HCT116 (cell line): ENCODE measurements around the gene CAMK1D. TPM values are rescaled to one million over a fixed set of nuclear protein-coding genes. Genes with fewer than 3 reads are reported as not detected.

Experiments used
- ATAC-seq: fragments of 200-7000 bp; cut with Tn5 transposase; 2 replicates; pipeline ENCODE4 v1.9.1; 2020; ENCODE audit warnings: mild to moderate bottlenecking, moderate library complexity
- BruUV-seq: library from RNA; stranded (reverse); fragments of 400-500 nt; replicated peaks from 2 replicates; lab custom pipeline; 2021; lab: Mats Ljungman, UMichigan
- CTCF ChIA-PET: fragments of 300-600 bp; sonication (Branson Sonifier 250); formaldehyde crosslinking; loops from one replicate; lab custom pipeline; 2021; ENCODE audit warnings: antibody characterized with exemption; lab: Charles Lee
- POLR2A ChIA-PET: fragments of 300-600, 350-600 bp; sonication (Branson Sonifier 250); formaldehyde crosslinking; loops from one replicate; lab custom pipeline; 2021; ENCODE audit warnings: antibody characterized with exemption; lab: Charles Lee
- RAD21 ChIA-PET, 2 experiments: fragments of 300-600 bp; sonication (Branson Sonifier 250); formaldehyde crosslinking; loops; one replicate each; lab custom pipeline; 2023; ENCODE audit warnings: low total read pairs in 2 of 2; ENCODE audit not compliant: uncharacterized antibody in 2 of 2, unreplicated experiment in 2 of 2, low non-redundant PET in 1 of 2; lab: Charles Lee
- DNase-seq: peaks from one replicate; pipeline ENCODE4 v3.0.0-alpha.2; 2010; ENCODE audit warnings: low read depth, low spot score
- H2AFZ ChIP-seq: fragments of 200-600 bp; shearing (Covaris generic), sonication (generic); 2 replicates; pipeline ENCODE4 v1.6.1; 2017; ENCODE audit warnings: low read depth, mixed run types, mixed read lengths, antibody characterized with exemption, low read length; ENCODE audit not compliant: poor library complexity, severe bottlenecking
- H3K27ac ChIP-seq: 2 replicates; pipeline ENCODE4 v1.5.1; 2012; ENCODE audit warnings: low read depth, low read length
- H3K27me3 ChIP-seq: fragments of 200-600 bp; sonication (generic); 2 replicates; pipeline ENCODE4 v1.6.1; 2016; ENCODE audit warnings: mixed run types, low read length, mixed read lengths; ENCODE audit not compliant: insufficient read depth
- H3K36me3 ChIP-seq, 2 experiments: fragments of 200-500 bp in 1 of 2; fragments of 200-600 bp in 1 of 2; sonication (Bioruptor generic) in 1 of 2; sonication (generic) in 1 of 2; 2 replicates each; pipeline versions ENCODE4 v1.5.1 to v1.6.1; 2014 to 2016; ENCODE audit warnings: low read length in 2 of 2, inconsistent platforms in 1 of 2, mixed read lengths in 1 of 2, mixed run types in 1 of 2; ENCODE audit not compliant: insufficient read depth in 2 of 2, control insufficient read depth in 1 of 2
- H3K4me1 ChIP-seq, 2 experiments: fragments of 200-600 bp in 1 of 2; sonication (generic) in 1 of 2; 2 replicates each; pipeline versions ENCODE4 v1.5.1 to v1.6.1; 2012 to 2017; ENCODE audit warnings: low read length in 2 of 2, inconsistent platforms in 1 of 2, mild to moderate bottlenecking in 1 of 2, mixed read lengths in 1 of 2, mixed run types in 1 of 2, moderate library complexity in 1 of 2; ENCODE audit not compliant: insufficient read depth in 2 of 2, control insufficient read depth in 1 of 2
- H3K4me2 ChIP-seq: fragments of 200-600 bp; sonication (generic); 2 replicates; pipeline ENCODE4 v1.6.1; 2017; ENCODE audit warnings: mixed run types, low read length, mixed read lengths
- H3K4me3 ChIP-seq, 2 experiments: fragments of 200-600 bp in 1 of 2; sonication (generic) in 1 of 2; replicated peaks in 1 of 2; 2 replicates each; pipeline ENCODE4 v1.5.1; 2011 to 2016; ENCODE audit warnings: low read length in 2 of 2, control low read depth in 1 of 2, low read depth in 1 of 2, mild to moderate bottlenecking in 1 of 2, mixed read lengths in 1 of 2, mixed run types in 1 of 2
- H3K79me2 ChIP-seq: fragments of 200-600 bp; sonication (generic); 2 replicates; pipeline ENCODE4 v1.6.1; 2017; ENCODE audit warnings: mild to moderate bottlenecking, mixed run types, low read length, moderate library complexity, mixed read lengths; ENCODE audit not compliant: insufficient read depth
- H3K9ac ChIP-seq: fragments of 200-600 bp; sonication (generic); 2 replicates; pipeline ENCODE4 v1.6.1; 2016; ENCODE audit warnings: low read length, mixed read lengths
- H3K9me2 ChIP-seq: fragments of 200-600 bp; sonication (generic), shearing (Covaris generic); 2 replicates; pipeline ENCODE4 v1.6.1; 2017; ENCODE audit warnings: mixed run types, mild to moderate bottlenecking, moderate library complexity; ENCODE audit not compliant: insufficient read depth
- H3K9me3 ChIP-seq, 2 experiments: fragments of 200-500 bp in 1 of 2; fragments of 200-600 bp in 1 of 2; sonication (Bioruptor generic) in 1 of 2; sonication (generic) in 1 of 2; 2 replicates each; pipeline ENCODE4 v1.6.1; 2014 to 2017; ENCODE audit warnings: low read length in 2 of 2, mixed read lengths in 2 of 2, inconsistent platforms in 1 of 2, low read depth in 1 of 2, mild to moderate bottlenecking in 1 of 2, mixed run types in 1 of 2, moderate library complexity in 1 of 2; ENCODE audit not compliant: control insufficient read depth in 1 of 2, insufficient read depth in 1 of 2
- H4K20me1 ChIP-seq: fragments of 200-600 bp; sonication (generic), shearing (Covaris generic); 2 replicates; pipeline ENCODE4 v1.6.1; 2017; ENCODE audit warnings: mixed run types, mild to moderate bottlenecking, moderate library complexity; ENCODE audit not compliant: insufficient read depth
- CBX3 ChIP-seq: IDR thresholded peaks from 2 replicates; pipeline ENCODE4 v1.6.1; 2012; ENCODE audit warnings: low read depth
- CEBPB ChIP-seq: IDR thresholded peaks from 2 replicates; pipeline ENCODE4 v1.6.1; 2012; ENCODE audit warnings: low read depth
- EGR1 ChIP-seq: IDR thresholded peaks from 2 replicates; pipeline ENCODE4 v1.6.1; 2012; ENCODE audit warnings: low read depth
- EZH2phosphoT487 ChIP-seq: fragments of 200-600 bp; IDR thresholded peaks from 2 replicates; pipeline ENCODE4 v1.6.1; 2018; ENCODE audit warnings: antibody characterized with exemption, borderline replicate concordance
- FOSL1 ChIP-seq: IDR thresholded peaks from 2 replicates; pipeline ENCODE4 v1.6.1; 2012; ENCODE audit warnings: low read depth
- JUND ChIP-seq: IDR thresholded peaks from 2 replicates; pipeline ENCODE4 v1.6.1; 2012
- POLR2A ChIP-seq: IDR thresholded peaks from 2 replicates; pipeline ENCODE4 v1.7.0; 2011; ENCODE audit warnings: borderline replicate concordance; ENCODE audit not compliant: insufficient read depth, insufficient read length; ENCODE audit errors: extremely low read depth
- POLR2AphosphoS5 ChIP-seq: IDR thresholded peaks from 2 replicates; pipeline ENCODE4 v1.6.1; 2011; ENCODE audit warnings: mild to moderate bottlenecking, low read depth, low read length, moderate library complexity
- RAD21 ChIP-seq: IDR thresholded peaks from 2 replicates; pipeline ENCODE4 v1.6.1; 2012; ENCODE audit warnings: low read depth, mild to moderate bottlenecking
- SIN3A ChIP-seq: IDR thresholded peaks from 2 replicates; pipeline ENCODE4 v1.6.1; 2012; ENCODE audit warnings: low read depth
- SP1 ChIP-seq: IDR thresholded peaks from 2 replicates; pipeline ENCODE4 v1.6.1; 2012; ENCODE audit warnings: low read depth
- SRF ChIP-seq: IDR thresholded peaks from 2 replicates; pipeline ENCODE4 v1.6.1; 2012; ENCODE audit warnings: low read depth
- TCF7L2 ChIP-seq: IDR thresholded peaks from 2 replicates; pipeline ENCODE4 v1.7.0; 2011; ENCODE audit warnings: borderline replicate concordance, inconsistent platforms; ENCODE audit not compliant: insufficient read depth, insufficient read length; ENCODE audit errors: extremely low read depth
- YY1 ChIP-seq: IDR thresholded peaks from 2 replicates; pipeline ENCODE4 v1.6.1; 2011; ENCODE audit warnings: low read length, low read depth, moderate library complexity, mild to moderate bottlenecking; ENCODE audit not compliant: insufficient replicate concordance; ENCODE audit errors: extremely low read depth
- intact Hi-C: fragments of 100-400 bp; cut with micrococcal nuclease; formaldehyde crosslinking; loops from 2 replicates; pipeline ENCODE4 v1.10.0; 2022
- total RNA-seq: library from RNA; stranded (reverse); gene quantifications from one replicate; pipeline ENCODE4 v1.2.1, GENCODE V29; 2021; ENCODE audit not compliant: unreplicated experiment
- TF ChIP-seq, protein P1 (sequence below): IDR thresholded peaks from 2 replicates; pipeline ENCODE4 v1.6.1; 2012
- TF ChIP-seq, protein P2 (sequence below): IDR thresholded peaks from 2 replicates; pipeline ENCODE4 v1.6.1; 2012; ENCODE audit warnings: low read depth
- TF ChIP-seq, protein P3 (sequence below), 3 experiments: fragments of 200-600 bp in 1 of 3; sonication (generic) in 1 of 3; IDR thresholded peaks in 2 of 3; conservative IDR thresholded peaks in 1 of 3; 2 replicates each; pipeline ENCODE4 v1.5.1; 2012 to 2017; ENCODE audit warnings: low read depth in 2 of 3, low read length in 2 of 3, antibody characterized with exemption in 1 of 3, borderline replicate concordance in 1 of 3, control low read depth in 1 of 3, mild to moderate bottlenecking in 1 of 3, mixed read lengths in 1 of 3, mixed run types in 1 of 3, moderate library complexity in 1 of 3; ENCODE audit not compliant: insufficient read depth in 1 of 3

Gene CAMK1D
- total RNA-seq, 1 experiment from 2014 or later = 9.6 TPM

DNA sequence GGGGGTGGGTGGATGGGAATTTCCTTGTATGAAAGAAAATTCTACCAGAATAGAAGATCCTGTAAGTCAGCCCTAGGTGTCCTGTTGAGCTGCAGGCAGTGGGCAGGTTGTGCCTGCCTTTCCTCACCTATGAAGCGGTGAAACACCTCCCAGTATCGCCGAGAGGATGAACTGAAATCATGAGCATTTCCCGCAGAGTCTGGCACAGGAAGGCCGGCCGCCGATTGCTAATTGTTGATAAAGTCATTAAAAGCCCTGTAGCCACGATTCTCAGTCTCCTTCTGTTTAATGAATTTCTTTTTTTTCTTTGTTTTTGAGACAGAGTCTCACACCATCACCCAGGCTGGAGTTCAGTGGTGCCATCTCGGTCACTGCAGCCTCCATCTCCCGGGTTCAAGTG is 142.1 kb downstream of the CAMK1D start:
- H2AFZ ChIP-seq = no peak overlapping the region
- no peak overlapping the region for H3K4me3 ChIP-seq
- intact Hi-C loops = no loop called here
- no peaks in the 10 kb centered on the region for H3K79me2 ChIP-seq
- TF ChIP-seq CBX3 (no peak), POLR2A (no peak), SP1 (no peak), EZH2phosphoT487 (no peak), POLR2AphosphoS5 (no peak), YY1 (no peak), SIN3A (no peak), RAD21 (no peak), FOSL1 (no peak), EGR1 (no peak), JUND (no peak), TCF7L2 (no peak), CEBPB (no peak), SRF (no peak)
- TF ChIP-seq, protein P1, sequence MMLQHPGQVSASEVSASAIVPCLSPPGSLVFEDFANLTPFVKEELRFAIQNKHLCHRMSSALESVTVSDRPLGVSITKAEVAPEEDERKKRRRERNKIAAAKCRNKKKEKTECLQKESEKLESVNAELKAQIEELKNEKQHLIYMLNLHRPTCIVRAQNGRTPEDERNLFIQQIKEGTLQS = no peak
- TF ChIP-seq, protein P2, sequence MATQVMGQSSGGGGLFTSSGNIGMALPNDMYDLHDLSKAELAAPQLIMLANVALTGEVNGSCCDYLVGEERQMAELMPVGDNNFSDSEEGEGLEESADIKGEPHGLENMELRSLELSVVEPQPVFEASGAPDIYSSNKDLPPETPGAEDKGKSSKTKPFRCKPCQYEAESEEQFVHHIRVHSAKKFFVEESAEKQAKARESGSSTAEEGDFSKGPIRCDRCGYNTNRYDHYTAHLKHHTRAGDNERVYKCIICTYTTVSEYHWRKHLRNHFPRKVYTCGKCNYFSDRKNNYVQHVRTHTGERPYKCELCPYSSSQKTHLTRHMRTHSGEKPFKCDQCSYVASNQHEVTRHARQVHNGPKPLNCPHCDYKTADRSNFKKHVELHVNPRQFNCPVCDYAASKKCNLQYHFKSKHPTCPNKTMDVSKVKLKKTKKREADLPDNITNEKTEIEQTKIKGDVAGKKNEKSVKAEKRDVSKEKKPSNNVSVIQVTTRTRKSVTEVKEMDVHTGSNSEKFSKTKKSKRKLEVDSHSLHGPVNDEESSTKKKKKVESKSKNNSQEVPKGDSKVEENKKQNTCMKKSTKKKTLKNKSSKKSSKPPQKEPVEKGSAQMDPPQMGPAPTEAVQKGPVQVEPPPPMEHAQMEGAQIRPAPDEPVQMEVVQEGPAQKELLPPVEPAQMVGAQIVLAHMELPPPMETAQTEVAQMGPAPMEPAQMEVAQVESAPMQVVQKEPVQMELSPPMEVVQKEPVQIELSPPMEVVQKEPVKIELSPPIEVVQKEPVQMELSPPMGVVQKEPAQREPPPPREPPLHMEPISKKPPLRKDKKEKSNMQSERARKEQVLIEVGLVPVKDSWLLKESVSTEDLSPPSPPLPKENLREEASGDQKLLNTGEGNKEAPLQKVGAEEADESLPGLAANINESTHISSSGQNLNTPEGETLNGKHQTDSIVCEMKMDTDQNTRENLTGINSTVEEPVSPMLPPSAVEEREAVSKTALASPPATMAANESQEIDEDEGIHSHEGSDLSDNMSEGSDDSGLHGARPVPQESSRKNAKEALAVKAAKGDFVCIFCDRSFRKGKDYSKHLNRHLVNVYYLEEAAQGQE = no peak
- TF ChIP-seq, protein P3, sequence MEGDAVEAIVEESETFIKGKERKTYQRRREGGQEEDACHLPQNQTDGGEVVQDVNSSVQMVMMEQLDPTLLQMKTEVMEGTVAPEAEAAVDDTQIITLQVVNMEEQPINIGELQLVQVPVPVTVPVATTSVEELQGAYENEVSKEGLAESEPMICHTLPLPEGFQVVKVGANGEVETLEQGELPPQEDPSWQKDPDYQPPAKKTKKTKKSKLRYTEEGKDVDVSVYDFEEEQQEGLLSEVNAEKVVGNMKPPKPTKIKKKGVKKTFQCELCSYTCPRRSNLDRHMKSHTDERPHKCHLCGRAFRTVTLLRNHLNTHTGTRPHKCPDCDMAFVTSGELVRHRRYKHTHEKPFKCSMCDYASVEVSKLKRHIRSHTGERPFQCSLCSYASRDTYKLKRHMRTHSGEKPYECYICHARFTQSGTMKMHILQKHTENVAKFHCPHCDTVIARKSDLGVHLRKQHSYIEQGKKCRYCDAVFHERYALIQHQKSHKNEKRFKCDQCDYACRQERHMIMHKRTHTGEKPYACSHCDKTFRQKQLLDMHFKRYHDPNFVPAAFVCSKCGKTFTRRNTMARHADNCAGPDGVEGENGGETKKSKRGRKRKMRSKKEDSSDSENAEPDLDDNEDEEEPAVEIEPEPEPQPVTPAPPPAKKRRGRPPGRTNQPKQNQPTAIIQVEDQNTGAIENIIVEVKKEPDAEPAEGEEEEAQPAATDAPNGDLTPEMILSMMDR (IDR thresholded peaks at IDR 0.05 in 2 of 3, conservative IDR thresholded peaks at IDR 0.05 in 1 of 3; ENCODE audit: borderline replicate concordance in 1 of 3, insufficient read depth in 1 of 3, low read depth in 2 of 3, low read length in 2 of 3) = no peak
- H3K9ac ChIP-seq = no peak overlapping the region
- H3K4me1 ChIP-seq = no peaks in the 10 kb centered on the region
- no peaks in the 10 kb centered on the region for H3K9me3 ChIP-seq
- POLR2A ChIA-PET = no interaction called here
- CTCF ChIA-PET = no interaction called here
- ATAC-seq = no peak
- no peak for DNase-seq
- no peak overlapping the region for H3K27ac ChIP-seq
- no peaks in the 10 kb centered on the region for H3K9me2 ChIP-seq
- H3K4me2 ChIP-seq = no peak overlapping the region
- BruUV-seq = no TSS peak
- RAD21 ChIA-PET = no interaction called here
- H3K36me3 ChIP-seq = no peaks in the 10 kb centered on the region
- no peaks in the 10 kb centered on the region for H4K20me1 ChIP-seq
- no peaks in the 10 kb centered on the region for H3K27me3 ChIP-seq
